Body of pancreas (tissue), 4 donors: Measurements from ENCODE around the gene YIF1A.

Experiments used
- POLR2A ChIP-seq, 3 donors: fragments of 450-650 bp; IDR thresholded peaks; one replicate each; pipeline ENCODE4 v1.6.1; 2016; ENCODE audit warnings: antibody characterized with exemption in 3 of 3, mild to moderate bottlenecking in 2 of 3
- TF ChIP-seq, protein P1 (sequence below), 7 experiments: fragments of 450-650 bp in 4 of 7; fragments of 200-600 bp in 3 of 7; sonication (generic) in 3 of 7; IDR thresholded peaks; one replicate each; pipeline ENCODE4 v1.5.1; 2016 to 2019; ENCODE audit warnings: antibody characterized with exemption in 7 of 7

DNA sequence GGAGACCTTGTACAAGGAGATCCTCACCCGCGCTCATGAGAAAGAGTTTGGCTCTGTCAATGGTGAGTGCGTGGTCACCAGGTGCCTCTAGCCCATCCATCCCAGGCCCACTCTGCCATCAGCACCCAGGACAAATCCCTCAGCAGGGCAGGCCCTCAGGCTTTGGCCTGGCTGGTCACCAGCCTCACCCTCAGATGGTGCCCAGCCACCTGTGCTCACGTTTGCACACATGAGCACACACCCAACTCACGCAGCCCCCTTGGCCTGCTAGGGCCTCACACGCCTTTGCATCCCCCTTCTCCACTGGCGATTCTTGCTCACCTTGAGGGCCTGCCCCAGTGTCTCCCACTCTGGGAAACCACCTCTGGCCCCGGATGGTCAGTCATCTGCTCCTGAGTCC is 24.6 kb downstream of the YIF1A start:
- TF ChIP-seq, protein P1, sequence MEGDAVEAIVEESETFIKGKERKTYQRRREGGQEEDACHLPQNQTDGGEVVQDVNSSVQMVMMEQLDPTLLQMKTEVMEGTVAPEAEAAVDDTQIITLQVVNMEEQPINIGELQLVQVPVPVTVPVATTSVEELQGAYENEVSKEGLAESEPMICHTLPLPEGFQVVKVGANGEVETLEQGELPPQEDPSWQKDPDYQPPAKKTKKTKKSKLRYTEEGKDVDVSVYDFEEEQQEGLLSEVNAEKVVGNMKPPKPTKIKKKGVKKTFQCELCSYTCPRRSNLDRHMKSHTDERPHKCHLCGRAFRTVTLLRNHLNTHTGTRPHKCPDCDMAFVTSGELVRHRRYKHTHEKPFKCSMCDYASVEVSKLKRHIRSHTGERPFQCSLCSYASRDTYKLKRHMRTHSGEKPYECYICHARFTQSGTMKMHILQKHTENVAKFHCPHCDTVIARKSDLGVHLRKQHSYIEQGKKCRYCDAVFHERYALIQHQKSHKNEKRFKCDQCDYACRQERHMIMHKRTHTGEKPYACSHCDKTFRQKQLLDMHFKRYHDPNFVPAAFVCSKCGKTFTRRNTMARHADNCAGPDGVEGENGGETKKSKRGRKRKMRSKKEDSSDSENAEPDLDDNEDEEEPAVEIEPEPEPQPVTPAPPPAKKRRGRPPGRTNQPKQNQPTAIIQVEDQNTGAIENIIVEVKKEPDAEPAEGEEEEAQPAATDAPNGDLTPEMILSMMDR (IDR thresholded peaks at IDR 0.05), result no peak
- no peak for TF ChIP-seq POLR2A (IDR thresholded peaks at IDR 0.05)
